ENCODE results near the gene HPS3. TPM values are rescaled to one million over a fixed set of nuclear protein-coding genes. Genes with fewer than 3 reads are reported as not detected.
"Not testable (repeated sequence)": the region's sequence is repeated elsewhere in the genome, so short reads cannot be mapped to it uniquely, and the experiment has no call there.

HPS3 gene
- total and polyA plus RNA-seq, 3 experiments from 2014 or later: 19.3 to 41.9 (median 19.6) TPM

GRCh38 chr3:149207475-149207874 lies 78.0 kb downstream of the HPS3 start:
- POLR2A ChIA-PET: no interaction called here
- CTCF ChIA-PET: no interaction called here
- Histone ChIP-seq H3K4me1 (ENCODE audit: insufficient read depth, low read length) (no peaks in the 10 kb centered on the region), H3K27me3 (ENCODE audit: insufficient read depth, low read length, poor library complexity, severe bottlenecking) (no peaks in the 10 kb centered on the region), H3K27ac (ENCODE audit: low read depth, low read length) (no peak overlapping the region), H3K36me3 (ENCODE audit: insufficient read depth, low read length) (no peaks in the 10 kb centered on the region), H3K4me3 (ENCODE audit: low read length) (no peak overlapping the region), H3K9me3 (ENCODE audit: low read length) (no peaks in the 10 kb centered on the region)
- DNase-seq: no peak
- H3K27ac Mint-ChIP-seq: no peak overlapping the region
- H3K4me3 Mint-ChIP-seq: no peak overlapping the region
- peaks cover 1 to 23% of the 10 kb centered on the region in 2 donors for H3K27me3 Mint-ChIP-seq
- H3K4me1 Mint-ChIP-seq: peaks cover 0 to 6% (median 0%) of the 10 kb centered on the region in 3 donors
- no peaks in the 10 kb centered on the region for H3K9me3 Mint-ChIP-seq
- H3K36me3 Mint-ChIP-seq: no peaks in the 10 kb centered on the region

DNA sequence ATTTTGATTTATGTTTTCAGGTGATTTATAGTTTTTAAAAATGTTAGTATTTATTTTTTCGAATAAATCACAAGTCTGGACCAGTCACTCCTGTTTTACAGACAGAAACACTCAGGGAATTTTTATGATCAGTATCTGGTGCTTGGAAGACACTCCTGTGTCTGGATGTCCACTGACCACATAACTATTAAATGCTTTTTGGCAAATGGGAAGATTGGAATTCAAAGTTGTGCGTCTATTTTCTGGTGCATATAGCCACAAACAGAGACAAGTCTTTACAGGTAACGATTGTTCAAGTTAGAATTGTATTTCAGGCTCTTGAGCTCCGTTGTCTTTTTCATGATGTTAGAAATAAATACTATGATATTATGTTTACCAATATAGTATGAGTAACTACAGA lies 80.0 kb downstream of the HPS3 start:
- Mint-ChIP-seq H3K4me1 (no peaks in the 10 kb centered on the region), H3K4me3 (no peak overlapping the region), H3K9me3 (no peaks in the 10 kb centered on the region), H3K36me3 (no peaks in the 10 kb centered on the region), H3K27me3 (peaks cover 1 to 23% of the 10 kb centered on the region in 2 donors), H3K27ac (no peak overlapping the region)
- Histone ChIP-seq H3K9me3 (ENCODE audit: low read length) (no peaks in the 10 kb centered on the region), H3K36me3 (ENCODE audit: insufficient read depth, low read length) (no peaks in the 10 kb centered on the region), H3K4me1 (ENCODE audit: insufficient read depth, low read length) (no peaks in the 10 kb centered on the region), H3K27ac (ENCODE audit: low read depth, low read length) (no peak overlapping the region), H3K4me3 (ENCODE audit: low read length) (no peak overlapping the region), H3K27me3 (ENCODE audit: insufficient read depth, low read length, poor library complexity, severe bottlenecking) (no peaks in the 10 kb centered on the region)
- CTCF ChIA-PET: no interaction called here
- POLR2A ChIA-PET: no interaction called here
- DNase-seq: no peak

GRCh38 chr3:149212386-149212785 lies 82.9 kb downstream of the HPS3 start:
- H3K27ac Mint-ChIP-seq: no peak overlapping the region
- H3K4me3 Mint-ChIP-seq: no peak overlapping the region
- no peaks in the 10 kb centered on the region for H3K36me3 Mint-ChIP-seq
- H3K4me1 Mint-ChIP-seq: no peaks in the 10 kb centered on the region
- H3K4me3 ChIP-seq (ENCODE audit: low read length): no peak overlapping the region
- H3K27me3 ChIP-seq (ENCODE audit: insufficient read depth, low read length, poor library complexity, severe bottlenecking): no peaks in the 10 kb centered on the region
- no peaks in the 10 kb centered on the region for H3K9me3 ChIP-seq (ENCODE audit: low read length)
- H3K36me3 ChIP-seq (ENCODE audit: insufficient read depth, low read length): no peaks in the 10 kb centered on the region
- H3K27me3 Mint-ChIP-seq: peaks cover 1 to 14% of the 10 kb centered on the region in 2 donors
- H3K9me3 Mint-ChIP-seq: no peaks in the 10 kb centered on the region
- CTCF ChIA-PET: no interaction called here
- no peak overlapping the region for H3K27ac ChIP-seq (ENCODE audit: low read depth, low read length)
- H3K4me1 ChIP-seq (ENCODE audit: insufficient read depth, low read length): no peaks in the 10 kb centered on the region
- no peak for DNase-seq
- POLR2A ChIA-PET: no interaction called here

GRCh38 chr3:149214702-149215101 lies 85.3 kb downstream of the HPS3 start:
- no peaks in the 10 kb centered on the region for H3K9me3 ChIP-seq (ENCODE audit: low read length)
- H3K36me3 ChIP-seq (ENCODE audit: insufficient read depth, low read length): no peaks in the 10 kb centered on the region
- H3K36me3 Mint-ChIP-seq: no peaks in the 10 kb centered on the region
- ChIA-PET POLR2A (no interaction called here), CTCF (no interaction called here)
- no peaks in the 10 kb centered on the region for H3K4me1 Mint-ChIP-seq
- no peak overlapping the region for H3K27ac Mint-ChIP-seq
- H3K4me3 Mint-ChIP-seq: no peak overlapping the region
- no peak overlapping the region for H3K4me3 ChIP-seq (ENCODE audit: low read length)
- no peak for DNase-seq
- H3K9me3 Mint-ChIP-seq: peaks cover 0 to 1% (median 0%) of the 10 kb centered on the region in 5 donors
- no peaks in the 10 kb centered on the region for H3K4me1 ChIP-seq (ENCODE audit: insufficient read depth, low read length)
- H3K27me3 ChIP-seq (ENCODE audit: insufficient read depth, low read length, poor library complexity, severe bottlenecking): no peaks in the 10 kb centered on the region
- H3K27ac ChIP-seq (ENCODE audit: low read depth, low read length): no peak overlapping the region
- H3K27me3 Mint-ChIP-seq: peaks cover 3 to 10% of the 10 kb centered on the region in 2 donors

GRCh38 chr3:149215515-149215914 lies 86.1 kb downstream of the HPS3 start:
- Mint-ChIP-seq H3K4me1 (no peaks in the 10 kb centered on the region), H3K4me3 (no peak overlapping the region), H3K27me3 (peaks cover 1 to 4% of the 10 kb centered on the region in 2 donors), H3K9me3 (peaks cover 0 to 1% (median 0%) of the 10 kb centered on the region in 5 donors), H3K27ac (no peak overlapping the region), H3K36me3 (no peaks in the 10 kb centered on the region)
- no peak overlapping the region for H3K27ac ChIP-seq (ENCODE audit: low read depth, low read length)
- H3K27me3 ChIP-seq (ENCODE audit: insufficient read depth, low read length, poor library complexity, severe bottlenecking): no peaks in the 10 kb centered on the region
- POLR2A ChIA-PET: no interaction called here
- no peak overlapping the region for H3K4me3 ChIP-seq (ENCODE audit: low read length)
- H3K36me3 ChIP-seq (ENCODE audit: insufficient read depth, low read length): no peaks in the 10 kb centered on the region
- H3K9me3 ChIP-seq (ENCODE audit: low read length): no peaks in the 10 kb centered on the region
- CTCF ChIA-PET: no interaction called here
- H3K4me1 ChIP-seq (ENCODE audit: insufficient read depth, low read length): no peaks in the 10 kb centered on the region
- no peak for DNase-seq

GRCh38 chr3:149216193-149216869 lies 86.9 kb downstream of the HPS3 start:
- peaks cover 1 to 4% of the 10 kb centered on the region in 2 donors for H3K27me3 Mint-ChIP-seq
- no peak overlapping the region for H3K27ac ChIP-seq (ENCODE audit: low read depth, low read length)
- H3K4me3 ChIP-seq (ENCODE audit: low read length): no peak overlapping the region
- H3K9me3 Mint-ChIP-seq: peaks cover 0 to 1% (median 0%) of the 10 kb centered on the region in 5 donors
- H3K27ac Mint-ChIP-seq: no peak overlapping the region
- DNase-seq: no peak
- H3K4me3 Mint-ChIP-seq: no peak overlapping the region
- ChIA-PET POLR2A (no interaction called here), CTCF (interaction anchor here (0.6 kb wide), 1 partner anchor 25 kb away, joined by 3 read pairs; no protein-coding TSS in a partner anchor)
- no peaks in the 10 kb centered on the region for H3K36me3 ChIP-seq (ENCODE audit: insufficient read depth, low read length)
- H3K4me1 ChIP-seq (ENCODE audit: insufficient read depth, low read length): no peaks in the 10 kb centered on the region
- no peaks in the 10 kb centered on the region for H3K36me3 Mint-ChIP-seq
- no peaks in the 10 kb centered on the region for H3K9me3 ChIP-seq (ENCODE audit: low read length)
- H3K4me1 Mint-ChIP-seq: no peaks in the 10 kb centered on the region
- no peaks in the 10 kb centered on the region for H3K27me3 ChIP-seq (ENCODE audit: insufficient read depth, low read length, poor library complexity, severe bottlenecking)

- Histone ChIP-seq H3K4me3 (ENCODE audit: low read length) (no peak overlapping the region), H3K4me1 (ENCODE audit: insufficient read depth, low read length) (no peaks in the 10 kb centered on the region), H3K27me3 (ENCODE audit: insufficient read depth, low read length, poor library complexity, severe bottlenecking) (no peaks in the 10 kb centered on the region), H3K27ac (ENCODE audit: low read depth, low read length) (no peak overlapping the region), H3K9me3 (ENCODE audit: low read length) (no peaks in the 10 kb centered on the region), H3K36me3 (ENCODE audit: insufficient read depth, low read length) (no peaks in the 10 kb centered on the region)
- peaks cover 0 to 1% of the 10 kb centered on the region in 2 donors for H3K27me3 Mint-ChIP-seq
- ChIA-PET POLR2A (no interaction called here), CTCF (interaction anchor here (0.6 kb wide), 1 partner anchor 26 kb away, joined by 3 read pairs; no protein-coding TSS in a partner anchor)
- H3K36me3 Mint-ChIP-seq: no peaks in the 10 kb centered on the region
- H3K4me1 Mint-ChIP-seq: no peaks in the 10 kb centered on the region
- no peak for DNase-seq
- H3K27ac Mint-ChIP-seq: no peak overlapping the region
- H3K9me3 Mint-ChIP-seq: peaks cover 0 to 1% (median 0%) of the 10 kb centered on the region in 5 donors
- H3K4me3 Mint-ChIP-seq: no peak overlapping the region
These were observed 87.9 kb downstream of the HPS3 start for GRCh38 chr3:149217347-149217746.

DNA sequence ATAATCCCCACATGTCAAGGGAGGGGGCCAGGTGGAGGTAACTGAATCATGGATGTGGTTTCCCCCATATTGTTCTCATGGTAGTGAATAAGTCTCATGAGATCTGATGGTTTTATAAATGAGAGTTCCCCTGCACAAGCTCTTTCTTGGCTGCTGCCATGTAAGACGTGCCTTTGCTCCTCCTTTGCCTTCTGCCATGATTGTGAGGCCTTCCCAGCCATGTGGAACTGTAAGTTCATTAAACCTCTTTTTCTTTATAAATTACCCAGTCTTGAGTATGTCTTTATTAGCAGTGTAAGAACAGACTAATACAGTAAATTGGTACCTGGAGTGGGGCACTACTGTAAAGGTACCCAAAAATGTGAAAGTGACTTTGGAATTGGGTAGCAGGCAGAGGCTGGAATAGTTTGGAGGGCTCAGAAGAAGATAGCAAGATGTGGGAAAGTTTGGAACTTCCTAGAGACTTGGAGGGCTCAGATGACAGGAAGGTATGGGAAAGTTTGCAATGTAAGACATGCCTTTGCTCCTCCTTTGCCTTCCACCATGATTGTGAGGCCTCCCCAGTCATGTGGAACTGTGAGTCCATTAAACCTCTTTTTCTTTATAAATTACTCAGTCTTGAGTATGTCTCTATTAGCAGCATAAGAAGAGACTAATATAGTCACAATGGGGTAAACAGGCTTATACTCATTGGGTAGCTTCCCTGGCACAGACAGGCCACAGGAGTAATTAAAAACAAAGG lies 90.1 kb downstream of the HPS3 start:
- CTCF ChIA-PET; H3K9me3 Mint-ChIP-seq; H3K36me3 ChIP-seq (ENCODE audit: insufficient read depth, low read length); POLR2A ChIA-PET; H3K27ac ChIP-seq (ENCODE audit: low read depth, low read length); H3K27me3 Mint-ChIP-seq; H3K27me3 ChIP-seq (ENCODE audit: insufficient read depth, low read length, poor library complexity, severe bottlenecking); H3K36me3 Mint-ChIP-seq; H3K4me3 Mint-ChIP-seq; H3K27ac Mint-ChIP-seq; H3K4me1 ChIP-seq (ENCODE audit: insufficient read depth, low read length); H3K4me3 ChIP-seq (ENCODE audit: low read length); H3K9me3 ChIP-seq (ENCODE audit: low read length); DNase-seq: not testable (repeated sequence)
- peaks cover 5 to 14% (median 10%) of the 10 kb centered on the region in 3 donors for H3K4me1 Mint-ChIP-seq

Measured in CD8-positive, alpha-beta memory T cell (primary cell).